Colonic mucosa (tissue), 4 donors: ENCODE measurements around the gene CNIH3. TPM values are rescaled to one million over a fixed set of nuclear protein-coding genes. Genes with fewer than 3 reads are reported as not detected.
"Not testable (repeated sequence)": the region's sequence is repeated elsewhere in the genome, so short reads cannot be mapped to it uniquely, and the experiment has no call there.

Experiments used
- DNase-seq: peaks from one replicate; pipeline ENCODE4 v3.0.0-alpha.2; 2020
- H3K27ac ChIP-seq: fragments of 200-600 bp; one replicate; pipeline ENCODE4 v1.8.0; 2021
- H3K27me3 ChIP-seq: fragments of 200-600 bp; one replicate; pipeline ENCODE4 v1.8.0; 2021
- H3K36me3 ChIP-seq: fragments of 200-600 bp; one replicate; pipeline ENCODE4 v1.8.0; 2021
- H3K4me1 ChIP-seq: fragments of 200-600 bp; one replicate; pipeline ENCODE4 v1.8.0; 2021; ENCODE audit warnings: mild to moderate bottlenecking
- H3K4me3 ChIP-seq: fragments of 200-600 bp; one replicate; pipeline ENCODE4 v1.8.0; 2021
- H3K9ac ChIP-seq, 2 donors: one replicate each; pipeline ENCODE4 v1.7.0; 2013; ENCODE audit warnings: control low read depth in 2 of 2, low read depth in 2 of 2, low read length in 2 of 2
- H3K9me3 ChIP-seq: fragments of 200-600 bp; one replicate; pipeline ENCODE4 v1.8.0; 2021
- intact Hi-C: fragments of 100-400 bp; cut with DNase I; formaldehyde crosslinking; loops from one replicate; pipeline ENCODE4 v1.14.1; 2022
- total RNA-seq, 2 donors: library from RNA; stranded (reverse); fragmentation: NEBNext Ultra II Directional in 1 of 2; extraction: Animal tissue kit (Norgen Biotek cat#: 25700) in 1 of 2; gene quantifications; one replicate each; pipeline ENCODE4 v1.2.1, GENCODE V29; 2021
- TF ChIP-seq, protein P1 (sequence below): fragments of 200-600 bp; IDR thresholded peaks from one replicate; pipeline ENCODE4 v1.8.0; 2022; ENCODE audit warnings: antibody characterized with exemption, mild to moderate bottlenecking
- donor health status: healthy.
- donor health status: DM: no; HTN: no; CAD: no.
- donor health status: DM: no; HTN: no; CAD: no.

CNIH3 gene
- total RNA-seq = 1 to 10 TPM in 1 of 2 donors, under 1 TPM in 1; 0.69 to 1.4 TPM

DNA sequence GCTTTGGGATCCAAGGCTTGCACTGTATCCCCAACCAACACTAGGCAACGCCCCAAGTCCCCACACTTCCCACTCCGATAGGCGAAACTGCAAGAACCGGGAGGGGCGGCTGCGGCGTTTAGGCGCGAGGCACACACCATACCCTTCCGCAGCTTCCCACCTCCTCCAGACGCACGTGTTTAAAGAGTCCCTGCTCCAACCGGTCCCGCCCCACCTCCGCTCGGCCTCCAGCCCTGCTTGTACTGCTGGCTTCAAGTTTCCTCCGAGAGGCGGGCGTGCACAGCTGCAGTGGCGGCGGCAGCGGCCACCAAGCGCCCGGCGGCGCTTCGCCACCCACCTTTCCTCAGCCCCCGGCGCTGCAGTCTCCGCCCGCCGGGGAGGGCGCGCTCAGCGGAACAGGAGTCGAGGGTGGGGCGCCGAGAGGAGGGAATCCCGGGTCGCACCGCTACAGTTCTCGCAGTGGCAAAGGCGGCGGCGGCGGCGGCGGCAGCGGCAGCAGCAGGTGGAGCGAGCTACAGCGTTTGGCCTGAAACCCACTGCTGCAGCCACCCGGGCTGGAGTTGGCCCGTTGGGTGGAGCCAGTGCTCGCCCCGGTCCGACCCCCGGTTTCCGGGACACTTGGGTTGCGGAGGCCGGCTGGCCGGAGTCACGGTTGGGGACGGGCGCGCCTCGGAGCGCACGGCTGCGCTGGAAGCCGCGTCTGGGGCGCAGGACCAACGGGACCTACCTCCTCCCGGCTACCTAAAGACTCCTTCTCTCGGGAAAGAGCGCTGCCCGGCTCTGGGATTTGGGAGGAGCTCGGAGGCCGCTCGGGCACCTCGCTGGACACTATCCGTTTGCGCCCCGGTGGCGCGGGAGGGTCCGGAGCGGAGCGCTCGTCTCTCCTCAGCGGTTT, at the start of gene CNIH3:
CNIH3 (plus strand) TSS at position 457 of the 895 bp plus-strand sequence. CDS start 858 bp downstream, outside the sequence.
- Histone ChIP-seq H3K27me3 (peaks cover 41% of the 10 kb centered on the region), H3K9ac (no peak within 1 kb of the TSS)

DNA sequence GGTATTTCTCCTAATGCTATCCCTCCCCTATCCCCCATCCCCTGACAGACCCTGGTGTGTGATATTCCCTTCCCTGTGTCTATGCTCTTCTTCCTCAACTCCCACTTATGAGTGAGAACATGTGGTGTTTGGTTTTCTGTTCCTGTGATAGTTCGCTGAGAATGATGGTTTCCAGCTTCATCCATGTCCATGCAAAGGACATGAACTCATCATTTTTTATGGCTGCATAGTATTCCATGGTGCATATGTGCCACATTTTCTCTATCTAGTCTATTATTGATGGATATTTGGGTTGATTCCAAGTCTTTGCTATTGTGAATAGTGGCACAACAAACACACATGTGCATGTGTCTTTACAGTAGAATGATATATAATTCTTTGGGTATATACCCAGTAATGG, 49.6 kb upstream of the CNIH3 start:
- DNase-seq, H3K27ac ChIP-seq, H3K36me3 ChIP-seq, H3K4me1 ChIP-seq, H3K27me3 ChIP-seq, H3K9me3 ChIP-seq, H3K4me3 ChIP-seq, H3K9ac ChIP-seq, intact Hi-C loops: not testable (repeated sequence)

More for the DNA sequence above, at the start of gene CNIH3:
- peaks cover 4% of the 10 kb centered on the region for H3K4me1 ChIP-seq
- no peaks in the 10 kb centered on the region for H3K9me3 ChIP-seq
- DNase-seq = no peak
- TF ChIP-seq, protein P1, sequence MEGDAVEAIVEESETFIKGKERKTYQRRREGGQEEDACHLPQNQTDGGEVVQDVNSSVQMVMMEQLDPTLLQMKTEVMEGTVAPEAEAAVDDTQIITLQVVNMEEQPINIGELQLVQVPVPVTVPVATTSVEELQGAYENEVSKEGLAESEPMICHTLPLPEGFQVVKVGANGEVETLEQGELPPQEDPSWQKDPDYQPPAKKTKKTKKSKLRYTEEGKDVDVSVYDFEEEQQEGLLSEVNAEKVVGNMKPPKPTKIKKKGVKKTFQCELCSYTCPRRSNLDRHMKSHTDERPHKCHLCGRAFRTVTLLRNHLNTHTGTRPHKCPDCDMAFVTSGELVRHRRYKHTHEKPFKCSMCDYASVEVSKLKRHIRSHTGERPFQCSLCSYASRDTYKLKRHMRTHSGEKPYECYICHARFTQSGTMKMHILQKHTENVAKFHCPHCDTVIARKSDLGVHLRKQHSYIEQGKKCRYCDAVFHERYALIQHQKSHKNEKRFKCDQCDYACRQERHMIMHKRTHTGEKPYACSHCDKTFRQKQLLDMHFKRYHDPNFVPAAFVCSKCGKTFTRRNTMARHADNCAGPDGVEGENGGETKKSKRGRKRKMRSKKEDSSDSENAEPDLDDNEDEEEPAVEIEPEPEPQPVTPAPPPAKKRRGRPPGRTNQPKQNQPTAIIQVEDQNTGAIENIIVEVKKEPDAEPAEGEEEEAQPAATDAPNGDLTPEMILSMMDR = no peak
- intact Hi-C loops = no loop called here
- H3K27ac ChIP-seq = no peak within 1 kb of the TSS
- peak within 1 kb of the TSS; percentile 28 for H3K4me3 ChIP-seq
- H3K36me3 ChIP-seq = no peaks in the 10 kb centered on the region

DNA sequence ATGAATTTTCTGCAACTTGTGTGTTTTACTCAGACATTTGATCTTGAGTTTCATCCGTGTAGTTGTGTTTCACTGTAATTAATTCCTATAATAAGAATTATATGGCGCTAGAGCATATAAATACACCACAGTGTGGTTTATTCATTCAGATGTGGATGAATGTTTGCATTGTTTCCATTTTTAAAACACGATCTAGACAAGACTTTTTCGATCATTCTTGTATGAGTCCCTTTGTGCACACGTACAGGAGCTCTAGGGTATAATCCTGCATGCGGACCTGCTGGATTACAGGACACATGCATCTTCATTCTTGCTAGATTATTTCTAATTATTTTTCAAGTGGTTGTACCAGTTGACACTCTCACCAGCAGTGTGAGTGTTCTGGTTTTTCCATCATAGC, 46.8 kb upstream of the CNIH3 start:
- H3K4me1 ChIP-seq = no peaks in the 10 kb centered on the region
- DNase-seq = no peak
- H3K9ac ChIP-seq = no peak overlapping the region
- no peak overlapping the region for H3K27ac ChIP-seq
- H3K36me3 ChIP-seq = no peaks in the 10 kb centered on the region
- intact Hi-C loops = no loop called here
- no peaks in the 10 kb centered on the region for H3K9me3 ChIP-seq
- H3K4me3 ChIP-seq = no peak overlapping the region
- TF ChIP-seq, protein P1 = no peak
- H3K27me3 ChIP-seq = no peaks in the 10 kb centered on the region

DNA sequence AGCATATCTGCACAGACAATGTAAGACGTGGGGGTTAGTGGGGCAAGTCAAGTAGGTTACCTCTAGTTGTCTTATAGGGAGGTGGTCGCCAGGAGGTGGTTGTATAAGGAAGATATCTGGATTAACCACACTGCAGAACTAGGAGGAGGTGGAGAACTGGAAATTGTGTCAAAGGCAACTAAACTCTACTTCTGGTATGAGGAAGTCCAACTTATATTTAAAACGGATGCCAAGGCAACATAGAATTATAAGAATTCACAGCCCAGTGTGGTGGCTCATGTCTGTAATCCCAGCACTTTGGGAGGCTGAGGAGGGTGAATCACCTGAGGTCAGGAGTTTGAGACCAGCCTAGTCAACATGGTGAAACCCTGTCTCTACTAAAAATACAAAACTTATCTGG, 44.1 kb upstream of the CNIH3 start:
- DNase-seq, intact Hi-C loops: not testable (repeated sequence)

DNA sequence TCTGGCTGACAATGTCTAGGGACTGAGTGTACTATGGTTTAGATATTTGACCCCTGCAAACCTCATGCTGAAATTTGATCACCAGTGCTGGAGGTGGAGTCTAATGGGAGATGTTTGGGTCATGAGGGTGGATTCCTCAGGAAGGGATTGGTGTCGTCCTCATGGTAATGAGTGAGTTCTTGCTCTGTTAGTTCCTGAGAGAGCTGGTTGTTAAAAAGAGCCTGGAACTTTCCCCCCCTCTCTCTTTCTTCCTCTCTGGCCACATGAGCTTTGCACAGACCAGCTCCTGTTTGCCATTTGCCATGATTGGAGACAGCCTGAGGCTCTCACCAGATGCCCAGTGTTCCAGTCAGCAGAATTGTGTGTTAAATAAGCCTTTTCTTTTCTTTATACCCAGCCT, 36.6 kb upstream of the CNIH3 start:
- no peak for DNase-seq
- no peak overlapping the region for H3K27ac ChIP-seq
- H3K27me3 ChIP-seq = no peaks in the 10 kb centered on the region
- H3K9ac ChIP-seq = no peak overlapping the region
- H3K4me3 ChIP-seq = no peak overlapping the region
- TF ChIP-seq, protein P1 = no peak
- intact Hi-C loops = no loop called here
- no peaks in the 10 kb centered on the region for H3K9me3 ChIP-seq
- H3K36me3 ChIP-seq = no peaks in the 10 kb centered on the region
- H3K4me1 ChIP-seq = no peaks in the 10 kb centered on the region

More for the DNA sequence above, 44.1 kb upstream of the CNIH3 start:
- not testable (repeated sequence) for H3K4me3 ChIP-seq, H3K4me1 ChIP-seq, H3K27ac ChIP-seq, H3K36me3 ChIP-seq, H3K9ac ChIP-seq, H3K27me3 ChIP-seq, H3K9me3 ChIP-seq

DNA sequence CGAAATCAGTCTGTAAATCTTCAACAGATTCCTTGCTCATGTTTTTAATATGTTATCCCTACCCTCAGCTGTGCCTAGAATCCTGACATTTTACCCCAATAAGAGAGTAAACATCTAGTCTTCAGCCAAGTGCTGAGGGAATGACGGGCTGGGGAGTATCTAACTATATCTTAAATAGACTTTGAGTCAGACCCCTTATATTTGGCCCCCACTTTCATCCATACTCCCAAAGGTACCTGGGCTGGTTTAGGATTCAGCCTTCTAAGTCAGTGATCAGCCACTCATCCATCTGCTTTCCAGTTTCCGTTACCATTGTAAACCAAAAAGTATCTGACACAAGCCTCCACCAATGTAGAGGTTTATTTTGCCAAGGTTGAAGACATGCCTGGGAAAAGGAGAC, 36.1 kb upstream of the CNIH3 start:
- no peaks in the 10 kb centered on the region for H3K27me3 ChIP-seq
- no peaks in the 10 kb centered on the region for H3K9me3 ChIP-seq
- H3K4me1 ChIP-seq = no peaks in the 10 kb centered on the region
- no peak overlapping the region for H3K4me3 ChIP-seq
- intact Hi-C loops = no loop called here
- H3K27ac ChIP-seq = no peak overlapping the region
- no peak overlapping the region for H3K9ac ChIP-seq
- DNase-seq = no peak
- TF ChIP-seq, protein P1 = no peak
- no peaks in the 10 kb centered on the region for H3K36me3 ChIP-seq
